GM12891 (cell line): ENCODE results near the gene OLFM4.

Source experiments
- PAX5 ChIP-seq: IDR thresholded peaks from 2 replicates; pipeline ENCODE4 v1.6.1; 2011; ENCODE audit warnings: low read length, moderate library complexity, mild to moderate bottlenecking; ENCODE audit not compliant: insufficient read depth, severe bottlenecking
- POLR2A ChIP-seq: IDR thresholded peaks from 2 replicates; pipeline ENCODE4 v1.6.1; 2011; ENCODE audit warnings: low read depth, low read length, control low read depth

- TF ChIP-seq PAX5 (no peak), POLR2A (no peak)
Measured at GRCh38 chr13:53088871-53089270, 60.3 kb downstream of the OLFM4 start.
